Tibial artery (tissue), 4 donors: Measurements from ENCODE around the gene HRH3.

ENCODE experiments used
- DNase-seq, 2 donors: peaks; one replicate each; pipeline ENCODE4 v3.0.0-alpha.2; 2019
- H3K27ac ChIP-seq, 2 donors: fragments of 200-600 bp; sonication (generic) in 1 of 2; 1 replicate in 1 of 2; 2 replicates in 1 of 2; pipeline ENCODE4 v1.5.1; 2018 to 2019; ENCODE audit warnings: mild to moderate bottlenecking in 1 of 2
- H3K27me3 ChIP-seq, 2 donors: fragments of 200-600 bp; sonication (generic) in 1 of 2; one replicate each; pipeline versions ENCODE4 v1.5.1 to v1.6.0; 2016 to 2019
- H3K36me3 ChIP-seq, 3 donors: fragments of 200-600 bp; sonication (generic) in 2 of 3; one replicate each; pipeline ENCODE4 v1.5.1; 2016 to 2019; ENCODE audit warnings: mild to moderate bottlenecking in 2 of 3
- H3K4me1 ChIP-seq, 4 donors: fragments of 200-600 bp; sonication (generic) in 2 of 4; 1 replicate in 3 of 4; 2 replicates in 1 of 4; pipeline ENCODE4 v1.5.1; 2016 to 2019
- H3K4me3 ChIP-seq, 2 donors: fragments of 200-600 bp; sonication (generic) in 1 of 2; 1 replicate in 1 of 2; 2 replicates in 1 of 2; pipeline ENCODE4 v1.5.1; 2018 to 2019; ENCODE audit warnings: mild to moderate bottlenecking in 2 of 2
- H3K9me3 ChIP-seq, 3 donors: fragments of 200-600 bp; sonication (generic) in 1 of 3; one replicate each; pipeline ENCODE4 v1.5.1; 2016 to 2019
- CTCF ChIP-seq, 2 experiments: fragments of 200-600 bp in 1 of 2; fragments of 450-650 bp in 1 of 2; IDR thresholded peaks; one replicate each; pipeline ENCODE4 v1.5.1; 2017 to 2019; ENCODE audit warnings: antibody characterized with exemption in 2 of 2, mild to moderate bottlenecking in 1 of 2, moderate library complexity in 1 of 2
- intact Hi-C: fragments of 100-400 bp; cut with DNase I; formaldehyde crosslinking; loops from one replicate; pipeline ENCODE4 v1.15.0; 2023; ENCODE audit warnings: low total_unique reads

Gene HRH3

DNA sequence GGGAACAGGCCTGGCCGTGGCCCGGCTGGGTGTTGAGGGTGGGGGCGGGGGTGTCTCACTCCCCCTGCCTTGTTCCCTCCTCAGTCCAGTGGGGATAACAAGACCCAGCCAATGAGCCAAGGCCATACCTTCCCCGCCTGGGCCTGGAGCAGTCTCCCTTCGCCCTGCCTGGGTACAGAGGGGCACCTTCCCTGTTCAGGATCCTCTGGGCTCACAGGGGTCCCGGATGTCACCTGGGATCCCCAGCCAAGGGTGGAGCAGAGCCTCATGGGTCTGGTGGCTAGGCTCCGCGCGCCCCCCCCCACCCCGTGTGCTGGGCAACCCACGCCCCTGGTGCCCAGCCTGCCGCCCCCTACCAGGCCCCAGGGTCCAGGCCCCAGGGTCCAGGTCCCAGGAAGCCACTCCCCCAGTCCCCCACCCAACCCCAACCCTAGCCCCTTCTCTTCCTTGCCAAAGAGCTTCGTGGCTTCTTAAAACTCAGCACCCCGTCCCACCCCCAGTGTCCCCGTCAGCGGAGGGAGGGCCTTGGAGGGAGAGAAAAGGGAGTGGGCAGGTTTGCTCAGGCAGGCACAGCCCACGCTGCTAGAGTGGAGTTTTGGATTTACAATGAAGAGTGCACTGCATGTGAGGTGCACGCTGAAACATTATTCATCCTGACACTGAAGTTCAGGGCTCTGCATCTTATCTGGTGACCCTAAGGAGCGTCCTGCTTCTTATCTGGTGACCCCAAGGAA is 11.8 kb downstream of the HRH3 start:
- no peak overlapping the region for H3K27ac ChIP-seq
- H3K9me3 ChIP-seq, result no peaks in the 10 kb centered on the region
- H3K4me1 ChIP-seq, result no peaks in the 10 kb centered on the region
- H3K27me3 ChIP-seq, result peaks cover 0 to 46% of the 10 kb centered on the region in 2 donors
- H3K4me3 ChIP-seq, result no peak overlapping the region
- no peak for DNase-seq
- peaks cover 2 to 23% (median 9%) of the 10 kb centered on the region in 3 donors for H3K36me3 ChIP-seq
- intact Hi-C loops, result no loop called here
- no peak for TF ChIP-seq CTCF (IDR thresholded peaks at IDR 0.05)

GRCh38 chr20:62206388-62206775 is 13.7 kb downstream of the HRH3 start:
- DNase-seq, result no peak
- Histone ChIP-seq H3K9me3 (no peaks in the 10 kb centered on the region), H3K4me3 (no peak overlapping the region), H3K27me3 (peaks cover 0 to 33% of the 10 kb centered on the region in 2 donors), H3K27ac (no peak overlapping the region), H3K36me3 (peaks cover 20 to 41% (median 27%) of the 10 kb centered on the region in 3 donors), H3K4me1 (no peaks in the 10 kb centered on the region)
- intact Hi-C loops, result no loop called here
- no peak for TF ChIP-seq CTCF (IDR thresholded peaks at IDR 0.05)

- H3K27me3 ChIP-seq, result peaks cover 0 to 27% of the 10 kb centered on the region in 2 donors
- intact Hi-C loops, result no loop called here
- no peak for TF ChIP-seq CTCF (IDR thresholded peaks at IDR 0.05)
- H3K9me3 ChIP-seq, result no peaks in the 10 kb centered on the region
- DNase-seq, result no peak
- H3K36me3 ChIP-seq, result peaks cover 26 to 47% (median 33%) of the 10 kb centered on the region in 3 donors
- H3K4me1 ChIP-seq, result no peaks in the 10 kb centered on the region
- H3K27ac ChIP-seq, result no peak overlapping the region
- no peak overlapping the region for H3K4me3 ChIP-seq
Measured at GRCh38 chr20:62205618-62206387, 14.3 kb downstream of the HRH3 start.

DNA sequence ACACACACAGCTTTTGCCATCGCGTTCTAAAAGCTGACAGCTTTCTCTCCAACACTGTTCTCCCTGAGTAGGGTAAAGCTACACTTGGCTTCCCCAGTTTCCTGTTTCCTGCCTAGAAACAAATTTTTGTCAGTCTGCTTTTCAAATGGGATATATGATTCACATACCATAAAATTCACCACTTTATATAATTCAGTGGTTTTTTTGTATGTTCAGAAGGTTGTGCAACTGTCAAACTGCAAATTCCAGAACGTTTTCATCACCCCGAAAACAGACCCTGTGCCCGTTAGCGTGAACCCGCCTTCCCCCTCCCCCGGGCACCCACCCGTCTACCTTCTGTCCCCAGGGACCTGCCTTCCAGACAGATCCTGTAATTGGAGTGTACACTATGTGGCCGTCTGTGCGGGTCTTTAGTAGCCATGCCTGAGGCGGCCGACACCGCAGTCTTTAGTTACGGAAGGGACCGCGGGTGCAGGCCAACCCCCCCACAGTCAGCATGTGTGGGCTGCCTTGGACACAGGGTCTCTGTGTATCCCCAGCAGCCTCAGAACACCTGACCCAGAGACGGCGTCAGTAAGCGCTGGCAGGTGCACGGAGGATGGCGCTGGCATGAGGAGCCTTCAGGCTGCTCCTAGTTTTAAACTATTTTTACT is 16.6 kb downstream of the HRH3 start:
- no peak overlapping the region for H3K27ac ChIP-seq
- peaks cover 0 to 4% of the 10 kb centered on the region in 2 donors for H3K27me3 ChIP-seq
- H3K9me3 ChIP-seq, result no peaks in the 10 kb centered on the region
- no peak overlapping the region for H3K4me3 ChIP-seq
- intact Hi-C loops, result no loop called here
- H3K4me1 ChIP-seq, result no peaks in the 10 kb centered on the region
- H3K36me3 ChIP-seq, result peaks cover 49 to 68% (median 53%) of the 10 kb centered on the region in 3 donors
- no peak for TF ChIP-seq CTCF (IDR thresholded peaks at IDR 0.05)
- no peak for DNase-seq

DNA sequence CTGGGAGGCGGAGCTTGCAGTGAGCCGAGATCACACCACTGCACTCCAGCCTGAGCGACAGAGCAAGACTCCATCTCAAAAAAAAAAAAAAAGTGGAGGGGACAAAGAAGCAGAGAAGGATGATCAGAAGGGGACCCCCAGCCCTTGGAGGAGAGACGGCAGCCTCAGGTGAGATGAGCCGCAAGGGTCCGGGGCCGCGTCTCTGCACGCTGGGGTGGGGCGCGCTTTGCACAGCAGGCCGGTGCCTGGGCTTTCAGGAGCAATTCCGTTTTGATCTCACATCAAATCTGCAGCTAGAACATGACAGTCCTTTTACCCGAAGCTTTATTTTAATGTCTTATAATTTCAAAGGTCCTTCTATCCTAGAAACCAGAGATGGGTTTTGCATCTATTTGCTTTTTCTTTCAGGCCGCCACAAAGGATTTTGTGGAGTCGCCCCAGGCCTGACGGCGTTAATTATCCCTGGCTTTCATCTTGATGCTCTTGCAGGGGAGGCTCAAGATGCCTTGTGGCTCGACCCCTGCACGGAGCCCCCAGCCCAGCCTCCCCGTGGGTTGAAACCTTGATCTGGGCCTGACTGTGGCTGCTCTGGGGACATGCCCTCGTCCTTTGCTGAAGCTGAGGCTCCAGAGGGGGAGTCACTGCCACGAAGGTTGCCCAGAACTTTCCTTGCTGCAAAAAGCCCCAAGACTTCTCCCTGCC is 17.3 kb downstream of the HRH3 start:
- Histone ChIP-seq H3K36me3 (peaks cover 56 to 75% (median 60%) of the 10 kb centered on the region in 3 donors), H3K4me3 (no peak overlapping the region), H3K27me3 (no peaks in the 10 kb centered on the region), H3K4me1 (no peaks in the 10 kb centered on the region), H3K27ac (no peak overlapping the region), H3K9me3 (no peaks in the 10 kb centered on the region)
- TF ChIP-seq CTCF (IDR thresholded peaks at IDR 0.05), result no peak
- no peak for DNase-seq
- intact Hi-C loops, result no loop called here
